H1 (cell line): ENCODE results near the gene RBM17. TPM values are rescaled to one million over a fixed set of nuclear protein-coding genes. Genes with fewer than 3 reads are reported as not detected.
"Not testable (repeated sequence)": the region's sequence is repeated elsewhere in the genome, so short reads cannot be mapped to it uniquely, and the experiment has no call there.

Source experiments
- CTCF ChIA-PET: fragments of 300-600 bp; sonication (Branson Sonifier 250); formaldehyde crosslinking; loops from one replicate; lab custom pipeline; 2021; ENCODE audit not compliant: partially characterized antibody; lab: Charles Lee
- POLR2A ChIA-PET: fragments of 300-600 bp; sonication (Branson Sonifier 250); formaldehyde crosslinking; loops from one replicate; lab custom pipeline; 2021; ENCODE audit warnings: inconsistent platforms; ENCODE audit not compliant: partially characterized antibody; lab: Charles Lee
- DNase-seq, 2 experiments: peaks; one replicate each; pipeline versions ENCODE4 v3.0.0 to v3.0.0-alpha.2; 2010 to 2022; ENCODE audit warnings: low spot score in 2 of 2, low read depth in 1 of 2, mixed read lengths in 1 of 2
- FAIRE-seq: peaks from 2 replicates; lab custom pipeline; 2011; peaks lifted over from hg19 to GRCh38; lab: Jason Lieb, UNC
- H2AFZ ChIP-seq: 2 replicates; pipeline ENCODE4 v1.8.1; 2012; ENCODE audit warnings: low read length, inconsistent platforms
- H2AK5ac ChIP-seq: 2 replicates; pipeline ENCODE4 v1.6.1; 2013; ENCODE audit warnings: low read depth, low read length
- H2BK120ac ChIP-seq: replicated peaks from 2 replicates; pipeline ENCODE3; 2013; ENCODE audit warnings: low read depth, low read length, inconsistent platforms
- H2BK12ac ChIP-seq: 2 replicates; pipeline ENCODE4 v1.6.1; 2013; ENCODE audit warnings: low read depth, low read length
- H2BK15ac ChIP-seq: 2 replicates; pipeline ENCODE4 v1.6.1; 2013; ENCODE audit warnings: low read length
- H2BK20ac ChIP-seq: 2 replicates; pipeline ENCODE4 v1.6.1; 2013; ENCODE audit warnings: low read length
- H2BK5ac ChIP-seq: 2 replicates; pipeline ENCODE4 v1.6.1; 2013; ENCODE audit warnings: low read depth, low read length
- H3K14ac ChIP-seq: 2 replicates; pipeline ENCODE4 v1.6.1; 2013; ENCODE audit warnings: inconsistent platforms; ENCODE audit not compliant: insufficient read length
- H3K18ac ChIP-seq: 2 replicates; pipeline ENCODE4 v1.6.1; 2013; ENCODE audit warnings: low read length; ENCODE audit errors: extremely low read depth
- H3K23ac ChIP-seq: 2 replicates; pipeline ENCODE4 v1.6.1; 2013; ENCODE audit warnings: inconsistent platforms; ENCODE audit not compliant: insufficient read length
- H3K23me2 ChIP-seq: 2 replicates; pipeline ENCODE4 v1.6.1; 2013; ENCODE audit warnings: low read depth, low read length
- H3K27ac ChIP-seq: 2 replicates; pipeline ENCODE4 v1.6.1; 2011; ENCODE audit warnings: low read depth, low read length, inconsistent platforms
- H3K27me3 ChIP-seq, 4 experiments: replicated peaks in 1 of 4; 1 replicate in 1 of 4; 2 replicates in 3 of 4; pipeline versions ENCODE4 v1.6.1 to v1.8.1; 2011 to 2013; ENCODE audit warnings: low read length in 3 of 4, mild to moderate bottlenecking in 3 of 4, inconsistent platforms in 2 of 4, mixed read lengths in 2 of 4, moderate library complexity in 1 of 4; ENCODE audit not compliant: control insufficient read depth in 3 of 4, insufficient read depth in 3 of 4; ENCODE audit errors: extremely low read depth in 1 of 4
- H3K36me3 ChIP-seq, 4 experiments: 2 replicates each; pipeline versions ENCODE4 v1.6.1 to v1.8.1; 2011 to 2013; ENCODE audit warnings: mild to moderate bottlenecking in 4 of 4, low read length in 3 of 4, moderate library complexity in 2 of 4, control low read depth in 1 of 4, inconsistent platforms in 1 of 4; ENCODE audit not compliant: insufficient read depth in 4 of 4, control insufficient read depth in 2 of 4
- H3K4ac ChIP-seq: replicated peaks from 2 replicates; pipeline ENCODE3; 2013; ENCODE audit warnings: low read length, low read depth, mixed read lengths, inconsistent platforms; ENCODE audit not compliant: insufficient read length
- H3K4me1 ChIP-seq, 4 experiments: replicated peaks in 1 of 4; 1 replicate in 1 of 4; 2 replicates in 3 of 4; pipeline versions ENCODE4 v1.6.1 to v1.8.1; 2011 to 2013; ENCODE audit warnings: low read length in 3 of 4, inconsistent platforms in 2 of 4, mixed read lengths in 1 of 4; ENCODE audit not compliant: insufficient read depth in 4 of 4, control insufficient read depth in 3 of 4
- H3K4me2 ChIP-seq, 2 experiments: 2 replicates each; pipeline versions ENCODE4 v1.6.1 to v1.8.1; 2011 to 2013; ENCODE audit warnings: low read depth in 2 of 2, low read length in 2 of 2, control low read depth in 1 of 2, inconsistent platforms in 1 of 2, mild to moderate bottlenecking in 1 of 2; ENCODE audit not compliant: insufficient read depth in 1 of 2
- H3K4me3 ChIP-seq, 4 experiments: fragments of 200-600, 300-600 bp in 1 of 4; sonication (generic), shearing (Covaris generic), sonication (Bioruptor Twin) in 1 of 4; 2 replicates each; pipeline versions ENCODE4 v1.5.1 to v1.8.1; 2011 to 2016; ENCODE audit warnings: low read length in 4 of 4, low read depth in 3 of 4, control low read depth in 2 of 4, inconsistent platforms in 2 of 4, mild to moderate bottlenecking in 2 of 4, mixed read lengths in 1 of 4, moderate library complexity in 1 of 4; ENCODE audit not compliant: insufficient read depth in 2 of 4; ENCODE audit errors: extremely low read depth in 1 of 4
- H3K56ac ChIP-seq: replicated peaks from 2 replicates; pipeline ENCODE3; 2013; ENCODE audit warnings: low read depth, mild to moderate bottlenecking, mixed read lengths, low read length, inconsistent platforms; ENCODE audit not compliant: insufficient read length
- H3K79me1 ChIP-seq: 2 replicates; pipeline ENCODE4 v1.6.1; 2013; ENCODE audit warnings: low read depth, low read length, control low read depth
- H3K79me2 ChIP-seq, 2 experiments: 2 replicates each; pipeline versions ENCODE4 v1.6.1 to v1.8.1; 2012 to 2013; ENCODE audit warnings: low read length in 2 of 2, mild to moderate bottlenecking in 2 of 2, inconsistent platforms in 1 of 2; ENCODE audit not compliant: insufficient read depth in 2 of 2, control insufficient read depth in 1 of 2
- H3K9ac ChIP-seq, 4 experiments: replicated peaks in 1 of 4; 1 replicate in 1 of 4; 2 replicates in 3 of 4; pipeline versions ENCODE4 v1.6.1 to v1.8.1; 2011 to 2013; ENCODE audit warnings: low read depth in 3 of 4, low read length in 3 of 4, control low read depth in 2 of 4, mild to moderate bottlenecking in 2 of 4, moderate library complexity in 2 of 4, inconsistent platforms in 1 of 4; ENCODE audit errors: extremely low read depth in 1 of 4
- H3K9me3 ChIP-seq, 2 experiments: 2 replicates each; pipeline versions ENCODE4 v1.6.1 to v1.8.1; 2012 to 2013; ENCODE audit warnings: mild to moderate bottlenecking in 2 of 2, moderate library complexity in 2 of 2, control low read depth in 1 of 2, inconsistent platforms in 1 of 2, low read depth in 1 of 2, low read length in 1 of 2, mixed read lengths in 1 of 2; ENCODE audit not compliant: insufficient read depth in 2 of 2
- H4K20me1 ChIP-seq, 2 experiments: replicated peaks in 1 of 2; 2 replicates each; pipeline versions ENCODE3 to v1.8.1; 2011 to 2013; ENCODE audit warnings: inconsistent platforms in 2 of 2, low read length in 2 of 2, mild to moderate bottlenecking in 1 of 2; ENCODE audit not compliant: insufficient read depth in 2 of 2, control insufficient read depth in 1 of 2
- H4K5ac ChIP-seq: 2 replicates; pipeline ENCODE4 v1.6.1; 2013; ENCODE audit warnings: low read length, low read depth, mixed read lengths, inconsistent platforms; ENCODE audit not compliant: insufficient read length
- H4K8ac ChIP-seq: 2 replicates; pipeline ENCODE4 v1.8.0; 2013; ENCODE audit warnings: mild to moderate bottlenecking, moderate library complexity, low read length, inconsistent platforms; ENCODE audit not compliant: insufficient read depth; ENCODE audit errors: extremely low read depth
- H4K91ac ChIP-seq: replicated peaks from 2 replicates; pipeline ENCODE3; 2013; ENCODE audit warnings: low read length, mixed read lengths, inconsistent platforms; ENCODE audit not compliant: insufficient read length
- WGBS, 2 experiments: shearing (Covaris generic) in 1 of 2; methylation state at CpG; one replicate each; pipeline versions ENCODE4 v1.1.6 to v1.1.7; 2013 to 2015; ENCODE audit warnings: low lambda C conversion rate in 2 of 2, mixed read lengths in 2 of 2, inconsistent platforms in 1 of 2, low coverage in 1 of 2, missing lambda C conversion rate in 1 of 2; ENCODE audit not compliant: insufficient replicate concordance in 2 of 2, insufficient coverage in 1 of 2, insufficient read length in 1 of 2; ENCODE audit errors: extremely low coverage in 1 of 2, missing lambda C conversion rate in 1 of 2; 5-methylcytosine and 5-hydroxymethylcytosine counted together
- microRNA-seq, 2 experiments: library from miRNA; unstranded; fragments of <30 nt; microRNA quantifications; one replicate each; pipeline versions ENCODE4 to v1.2.0, GENCODE V29; 2016 to 2020; ENCODE audit warnings: borderline microRNAs expressed in 2 of 2, borderline number of aligned reads in 2 of 2, borderline replicate concordance in 1 of 2
- polyA plus RNA-seq, 7 experiments: library from polyadenylated mRNA; depleted of rRNA in 3 of 7; stranded (reverse) in 5 of 7; unstranded in 2 of 7; fragments of >200 nt in 5 of 7; fragments of 200-250 nt in 2 of 7; gene quantifications; 1 replicate in 5 of 7; 2 replicates in 1 of 7; 4 replicates in 1 of 7; pipeline versions ENCODE4 v1.2.1 to v1.2.3, GENCODE V29; 2011 to 2013; ENCODE audit warnings: missing spikeins in 2 of 7, mixed read lengths in 2 of 7
- small RNA-seq: library from polyadenylated mRNA; stranded (forward); fragments of <200 nt; extraction: miRNeasy Mini kit (QIAGEN cat#:217004); gene quantifications from one replicate; pipeline ENCODE3, GENCODE V24; 2013; ENCODE audit not compliant: insufficient read depth
- total RNA-seq: library from RNA; stranded (reverse); fragmentation: NEBNext Ultra II Directional; extraction: Animal tissue kit (Norgen Biotek cat#: 25700); gene quantifications from 2 replicates; pipeline ENCODE4 v1.2.1, GENCODE V29; 2021

Gene RBM17
- total and polyA plus RNA-seq, 2 of the 8 experiments (the other 6 are each of a cell fraction or from before 2014, with no cell fraction given), result 15.7 to 128 TPM

DNA sequence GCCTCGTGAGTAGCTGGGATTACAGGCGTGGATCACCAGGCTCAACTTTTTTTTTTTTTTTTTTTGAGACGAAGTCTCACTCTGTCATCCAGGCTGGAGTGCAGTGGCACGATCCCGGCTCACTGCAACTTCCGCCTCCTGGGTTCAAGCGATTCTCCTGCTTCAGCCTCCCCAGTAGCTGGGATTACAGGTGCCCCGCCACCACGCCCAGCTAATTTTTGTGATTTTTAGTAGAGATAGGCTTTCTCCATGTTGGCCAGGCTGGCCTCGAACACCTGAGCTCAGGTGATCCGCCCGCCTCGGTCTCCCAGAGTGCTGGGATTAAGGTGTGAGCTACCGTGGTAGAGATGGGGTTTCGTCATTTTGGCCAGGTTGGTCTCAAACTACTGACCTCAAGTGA lies 77.1 kb downstream of the RBM17 start:
- ChIA-PET CTCF (interaction anchor here (0.6 to 2.9 kb wide), 9 partner anchors 9 to 679 kb away, joined by 3 to 15 read pairs (median 5); no protein-coding TSS in a partner anchor), POLR2A (interaction anchor here (1.2 to 2.8 kb wide), 4 partner anchors 11 to 85 kb away, joined by 3 to 10 read pairs (median 10); no protein-coding TSS in a partner anchor)
- not testable (repeated sequence) for H3K4me2 ChIP-seq, H2AFZ ChIP-seq, H3K23me2 ChIP-seq, H3K4me3 ChIP-seq, H2BK120ac ChIP-seq, H2AK5ac ChIP-seq, H3K79me1 ChIP-seq, FAIRE-seq, H3K9ac ChIP-seq, H4K8ac ChIP-seq, H3K4ac ChIP-seq, H3K14ac ChIP-seq, H2BK12ac ChIP-seq, H3K23ac ChIP-seq, H3K4me1 ChIP-seq, H3K27me3 ChIP-seq, H2BK5ac ChIP-seq, DNase-seq, H3K27ac ChIP-seq, H2BK15ac ChIP-seq, H3K56ac ChIP-seq, H4K91ac ChIP-seq, H3K18ac ChIP-seq, H3K9me3 ChIP-seq, H3K36me3 ChIP-seq, H4K5ac ChIP-seq, H2BK20ac ChIP-seq
- Histone ChIP-seq H3K79me2 (peaks cover 0 to 43% of the 10 kb centered on the region in 2 experiments; a peak in 3 of 4 replicates), H4K20me1 (peaks cover 0 to 10% of the 10 kb centered on the region in 2 experiments)
- 98% methylated on average over 8 of the region's 15 CpGs; no CpG with 5 or more reads in 1 of the 2 experiments for whole genome bisulfite sequencing, 2 experiments

Small RNA genes within 50 kb of the gene (microRNA-seq; reads per million reads assigned to microRNA genes)
- 0 reads per million in 2 experiments for gene MIR3155A
- 0 reads per million in 2 experiments for gene MIR3155B

Small RNA genes within 50 kb of the gene (small RNA-seq; reads per million reads assigned to genes)
- 2.4 reads per million, percentile 26 among the genes with 10 or more reads in this experiment for gene MIR3155A

Other genes with a start within 250 kb of the RBM17 start
- gene ANKRD16, start 199.1 kb upstream of the RBM17 start, total RNA-seq, result 7.7 and 8.2 TPM in 2 replicates
- 12.7 and 14.2 TPM in 2 replicates for gene ANKRD16, start 199.1 kb upstream of the RBM17 start, polyA plus RNA-seq (2011; rRNA removed)
- gene FBH1, start 198.8 kb upstream of the RBM17 start, total RNA-seq, result 49.0 and 51.8 TPM in 2 replicates
- 31.1 and 42.2 TPM in 2 replicates for gene FBH1, start 198.8 kb upstream of the RBM17 start, polyA plus RNA-seq (2011; rRNA removed)
- gene IL15RA, start 111.5 kb upstream of the RBM17 start, total RNA-seq, result 0.98 and 1.3 TPM in 2 replicates
- gene IL15RA, start 111.5 kb upstream of the RBM17 start, polyA plus RNA-seq (2011; rRNA removed), result 1.4 and 2.5 TPM in 2 replicates
- not detected in 2 replicates for gene IL2RA, start 26.7 kb upstream of the RBM17 start, total RNA-seq
- not detected in 2 replicates for gene IL2RA, start 26.7 kb upstream of the RBM17 start, polyA plus RNA-seq (2011; rRNA removed)
- gene PFKFB3, start 113.9 kb downstream of the RBM17 start, total RNA-seq, result 27.3 and 32.0 TPM in 2 replicates
- gene PFKFB3, start 113.9 kb downstream of the RBM17 start, polyA plus RNA-seq (2011; rRNA removed), result 15.6 and 27.5 TPM in 2 replicates